ENCODE results near the gene RTBDN. TPM values are rescaled to one million over a fixed set of nuclear protein-coding genes. Genes with fewer than 3 reads are reported as not detected.

The RTBDN gene
- total and polyA plus RNA-seq, 10 of the 15 experiments (the other 5 are each of a cell fraction or from before 2014, with no cell fraction given) = 0.45 TPM; not detected in 9

DNA sequence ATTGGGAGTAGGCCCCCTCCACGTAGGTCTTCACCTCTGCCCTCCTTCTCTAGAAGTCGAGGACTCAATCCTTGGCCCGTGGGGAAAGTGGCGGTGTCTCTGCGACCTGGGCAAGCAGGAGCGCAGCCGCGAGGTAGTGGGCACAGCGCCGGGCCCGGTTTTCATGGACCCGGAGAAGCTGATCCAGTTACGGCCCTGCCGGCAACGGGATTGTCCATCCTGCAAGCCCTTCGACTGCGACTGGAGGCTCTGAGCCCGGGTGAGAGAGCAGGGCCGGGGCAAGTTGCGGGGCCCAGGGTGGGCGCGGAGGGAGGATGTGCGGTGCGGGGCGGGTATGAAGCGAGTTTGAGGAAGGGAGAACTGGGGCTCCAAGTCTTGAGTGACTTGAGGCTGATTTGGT lies 30.3 kb downstream of the RTBDN start (continued):
- no peak for TF ChIP-seq RB1 (IDR thresholded peaks at IDR 0.05; ENCODE audit: borderline replicate concordance)
- no peak for TF ChIP-seq ZBTB4 (CRISPR knock-in tag; IDR thresholded peaks at IDR 0.05)
- TF ChIP-seq SREBF1 (IDR thresholded peaks at IDR 0.05; ENCODE audit: low read length) = no peak
- TF ChIP-seq, protein P1, sequence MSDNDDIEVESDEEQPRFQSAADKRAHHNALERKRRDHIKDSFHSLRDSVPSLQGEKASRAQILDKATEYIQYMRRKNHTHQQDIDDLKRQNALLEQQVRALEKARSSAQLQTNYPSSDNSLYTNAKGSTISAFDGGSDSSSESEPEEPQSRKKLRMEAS (IDR thresholded peaks at IDR 0.05; ENCODE audit: low read depth, low read length) = no peak
- TF ChIP-seq RCOR1 (conservative IDR thresholded peaks at IDR 0.05; ENCODE audit: low read depth, low read length) = no peak
- no peak for TF ChIP-seq PML (IDR thresholded peaks at IDR 0.05; ENCODE audit: low read length)
- no peak for TF ChIP-seq PKNOX1 (IDR thresholded peaks at IDR 0.05)
